ENCODE data around the gene NDUFS5.

- TF ChIP-seq CTCF (IDR thresholded peaks at IDR 0.05; ENCODE audit: low read depth, low read length) (no peak), EZH2phosphoT487 (IDR thresholded peaks at IDR 0.05; ENCODE audit: low read depth) (no peak)
These were observed at the start of gene NDUFS5 for GRCh38 chr1:39026051-39026865.

Measured in OCI-LY3 (cell line).